Keratinocyte (primary cell): ENCODE measurements around the gene MCM3AP. TPM values are rescaled to one million over a fixed set of nuclear protein-coding genes. Genes with fewer than 3 reads are reported as not detected.

Source experiments
- DNase-seq: peaks from one replicate; pipeline ENCODE4 v3.0.0-alpha.2; 2011; ENCODE audit warnings: low read depth, missing footprints, low spot score
- FAIRE-seq: peaks from 2 replicates; lab custom pipeline; 2011; peaks lifted over from hg19 to GRCh38; lab: Jason Lieb, UNC
- H2AFZ ChIP-seq: 2 replicates; pipeline ENCODE4 v1.6.0; 2012; ENCODE audit warnings: low read length, control low read depth, inconsistent platforms; ENCODE audit not compliant: control insufficient read depth
- H3K27ac ChIP-seq: 2 replicates; pipeline ENCODE4 v1.5.1; 2011; ENCODE audit warnings: low read length; ENCODE audit not compliant: control insufficient read depth, insufficient read depth
- H3K27me3 ChIP-seq: 3 replicates; pipeline ENCODE4 v1.6.0; 2011; ENCODE audit warnings: low read length; ENCODE audit not compliant: control insufficient read depth, insufficient read depth; ENCODE audit errors: extremely low read depth
- H3K36me3 ChIP-seq, 2 experiments: 2 replicates in 1 of 2; 3 replicates in 1 of 2; pipeline ENCODE4 v1.5.1; 2011; ENCODE audit warnings: low read length in 2 of 2, mild to moderate bottlenecking in 1 of 2; ENCODE audit not compliant: control insufficient read depth in 2 of 2, insufficient read depth in 2 of 2; ENCODE audit errors: extremely low read depth in 1 of 2
- H3K4me1 ChIP-seq: 3 replicates; pipeline ENCODE4 v1.5.1; 2011; ENCODE audit warnings: low read length; ENCODE audit not compliant: control insufficient read depth, insufficient read depth; ENCODE audit errors: extremely low read depth
- H3K4me2 ChIP-seq: 3 replicates; pipeline ENCODE4 v1.6.0; 2011; ENCODE audit warnings: low read depth, low read length; ENCODE audit not compliant: control insufficient read depth, insufficient read depth; ENCODE audit errors: extremely low read depth
- H3K4me3 ChIP-seq, 3 experiments: fragments of 200-600 bp in 1 of 3; sonication (generic) in 1 of 3; 2 replicates in 2 of 3; 3 replicates in 1 of 3; pipeline ENCODE4 v1.5.1; 2011 to 2016; ENCODE audit warnings: low read length in 3 of 3, mild to moderate bottlenecking in 3 of 3, control low read depth in 2 of 3, inconsistent platforms in 1 of 3, low read depth in 1 of 3, mixed read lengths in 1 of 3, mixed run types in 1 of 3, moderate library complexity in 1 of 3; ENCODE audit not compliant: control insufficient read depth in 2 of 3, insufficient read depth in 2 of 3; ENCODE audit errors: extremely low read depth in 1 of 3
- H3K79me2 ChIP-seq: 2 replicates; pipeline ENCODE4 v1.6.0; 2012; ENCODE audit warnings: low read length; ENCODE audit not compliant: control insufficient read depth, insufficient read depth
- H3K9ac ChIP-seq: 3 replicates; pipeline ENCODE4 v1.6.0; 2011; ENCODE audit warnings: low read length; ENCODE audit not compliant: control insufficient read depth, insufficient read depth; ENCODE audit errors: extremely low read depth
- H3K9me1 ChIP-seq: 3 replicates; pipeline ENCODE4 v1.6.0; 2011; ENCODE audit warnings: low read length; ENCODE audit not compliant: control insufficient read depth, insufficient read depth; ENCODE audit errors: extremely low read depth
- H3K9me3 ChIP-seq: 2 replicates; pipeline ENCODE4 v1.5.1; 2012; ENCODE audit warnings: low read depth, low read length; ENCODE audit not compliant: control insufficient read depth
- H4K20me1 ChIP-seq: 3 replicates; pipeline ENCODE4 v1.6.0; 2011; ENCODE audit warnings: low read length; ENCODE audit not compliant: control insufficient read depth, insufficient read depth; ENCODE audit errors: extremely low read depth
- CTCF ChIP-seq, 3 experiments: IDR thresholded peaks in 1 of 3; conservative IDR thresholded peaks in 1 of 3; optimal IDR thresholded peaks in 1 of 3; 2 replicates in 2 of 3; 3 replicates in 1 of 3; pipeline versions ENCODE3 to v1.5.1; 2011; ENCODE audit warnings: low read length in 3 of 3, mild to moderate bottlenecking in 3 of 3, moderate library complexity in 2 of 3, control low read depth in 1 of 3, inconsistent platforms in 1 of 3; ENCODE audit not compliant: insufficient read depth in 2 of 3; ENCODE audit errors: extremely low read depth in 1 of 3
- EZH2 ChIP-seq: IDR thresholded peaks from one replicate; pipeline ENCODE4 v1.6.1; 2012; ENCODE audit warnings: inconsistent platforms, mild to moderate bottlenecking, low read length, moderate library complexity
- dilution Hi-C: fragments of 300-500 bp; cut with MboI; formaldehyde crosslinking; loops from one replicate; pipeline ENCODE4 v1.7.0; 2020; ENCODE audit warnings: low sequenced_read_pairs; ENCODE audit not compliant: extremely low pct_ligation_motif_present
- polyA plus RNA-seq, 5 experiments: library from polyadenylated mRNA; depleted of rRNA in 3 of 5; stranded (reverse) in 3 of 5; stranded (forward) in 1 of 5; unstranded in 1 of 5; fragments of >200 nt; gene quantifications; 1 replicate in 1 of 5; 2 replicates in 3 of 5; 3 replicates in 1 of 5; pipeline versions ENCODE4 v1.2.1 to v1.2.3, GENCODE V29; 2011 to 2012; ENCODE audit warnings: missing spikeins in 2 of 5, low read depth in 1 of 5, low replicate concordance in 1 of 5

MCM3AP gene
- polyA plus RNA-seq, 1 donor (not counting 4 experiments of a cell fraction or from before 2014, with no cell fraction given): 34.3 TPM

GRCh38 chr21:46329796-46330195 is 44.4 kb upstream of the MCM3AP start:
- Histone ChIP-seq H3K79me2 (peaks cover 48% of the 10 kb centered on the region), H3K9me1 (peaks cover 2% of the 10 kb centered on the region), H3K27ac (no peak overlapping the region), H3K4me2 (no peak overlapping the region), H4K20me1 (no peaks in the 10 kb centered on the region), H3K9me3 (no peaks in the 10 kb centered on the region), H3K4me3 (no peak overlapping the region), H3K9ac (no peak overlapping the region), H3K4me1 (peaks cover 12% of the 10 kb centered on the region), H3K27me3 (no peaks in the 10 kb centered on the region), H3K36me3 (peaks cover 11 to 25% of the 10 kb centered on the region in 2 experiments), H2AFZ (no peak overlapping the region)
- DNase-seq: no peak
- dilution Hi-C loops: no loop called here
- no peak for FAIRE-seq
- TF ChIP-seq CTCF (optimal IDR thresholded peaks at IDR 0.05 in 1 of 3, IDR thresholded peaks at IDR 0.05 in 1 of 3, conservative IDR thresholded peaks at IDR 0.05 in 1 of 3; ENCODE audit: extremely low read depth in 1 of 3, insufficient read depth in 2 of 3, low read length in 3 of 3) (no peak), EZH2 (no peak)

- H3K4me3 ChIP-seq: no peak overlapping the region
- H3K9me1 ChIP-seq: peaks cover 2% of the 10 kb centered on the region
- peaks cover 8 to 17% of the 10 kb centered on the region in 2 experiments for H3K36me3 ChIP-seq
- TF ChIP-seq EZH2 (no peak), CTCF (optimal IDR thresholded peaks at IDR 0.05 in 1 of 3, IDR thresholded peaks at IDR 0.05 in 1 of 3, conservative IDR thresholded peaks at IDR 0.05 in 1 of 3; ENCODE audit: extremely low read depth in 1 of 3, insufficient read depth in 2 of 3, low read length in 3 of 3) (no peak)
- no peaks in the 10 kb centered on the region for H4K20me1 ChIP-seq
- H3K4me1 ChIP-seq: peaks cover 12% of the 10 kb centered on the region
- H3K79me2 ChIP-seq: peaks cover 52% of the 10 kb centered on the region
- no peak for FAIRE-seq
- no peak overlapping the region for H3K4me2 ChIP-seq
- no peaks in the 10 kb centered on the region for H3K9me3 ChIP-seq
- no peak overlapping the region for H3K9ac ChIP-seq
- H2AFZ ChIP-seq: no peak overlapping the region
- dilution Hi-C loops: no loop called here
- no peak for DNase-seq
- H3K27me3 ChIP-seq: no peaks in the 10 kb centered on the region
- no peak overlapping the region for H3K27ac ChIP-seq
These were observed 42.7 kb upstream of the MCM3AP start for GRCh38 chr21:46328151-46328550.
